Measurements from ENCODE around the gene NTHL1. TPM values are rescaled to one million over a fixed set of nuclear protein-coding genes. Genes with fewer than 3 reads are reported as not detected.
A peak's percentile ranks its signal among the peaks of the same experiment; 100 is the strongest.

NTHL1 gene
- total and polyA plus RNA-seq, 2 of the 13 experiments (the other 11 are each of a cell fraction or from before 2014, with no cell fraction given), result 47.5 to 64.9 TPM

DNA sequence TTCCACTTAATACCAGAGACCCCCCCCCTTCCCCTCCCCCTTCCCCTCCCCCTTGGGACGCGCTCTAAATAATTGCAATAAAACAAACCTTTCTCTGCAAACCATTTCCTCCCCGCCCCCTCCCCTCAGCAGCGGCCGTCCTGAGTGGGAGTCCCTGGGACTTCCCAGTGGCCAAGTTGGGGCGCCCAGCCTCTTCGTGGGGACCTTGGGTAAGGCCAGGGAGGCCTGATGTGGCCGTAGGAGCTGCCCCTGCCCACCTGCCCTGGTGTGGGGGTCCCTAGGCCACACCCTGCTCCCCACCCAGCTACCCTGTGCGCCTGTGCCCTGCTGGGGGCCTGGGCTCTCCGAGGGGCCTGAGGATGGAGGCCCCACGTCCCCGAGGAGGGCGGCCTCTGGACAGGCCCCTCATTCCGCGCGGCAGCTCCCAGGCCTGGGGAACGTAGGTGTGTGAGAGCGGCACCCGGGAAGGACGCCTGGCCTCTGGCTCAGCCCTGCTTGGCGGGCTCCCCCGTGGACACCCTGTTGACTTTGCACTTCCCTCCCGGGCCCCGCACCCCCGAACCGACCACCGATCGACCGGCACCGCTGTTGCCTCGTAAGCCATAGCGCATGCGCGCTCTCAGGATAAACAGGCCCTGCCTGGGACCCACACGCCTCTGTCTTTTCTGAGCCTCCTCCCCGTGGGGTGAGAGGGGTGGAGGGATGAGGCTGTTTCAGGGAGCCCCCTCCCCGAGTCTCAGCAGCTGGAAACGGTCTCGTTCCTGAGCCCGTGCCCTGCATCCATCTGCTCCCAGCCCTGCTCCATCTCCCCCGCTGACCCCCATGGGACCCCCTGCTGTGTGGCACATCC is 9.0 kb downstream of the NTHL1 start (continued):
- TF ChIP-seq MEIS1 (CRISPR knock-in tag; IDR thresholded peaks at IDR 0.05; ENCODE audit: borderline replicate concordance) (0 out of 2 replicates have a peak, but pooled peaks have one; percentile 7), BATF2 (CRISPR knock-in tag; IDR thresholded peaks at IDR 0.05) (no peak), CENPBD1 (CRISPR knock-in tag; IDR thresholded peaks at IDR 0.05; ENCODE audit: borderline replicate concordance, low read depth) (no peak), CENPX (CRISPR knock-in tag; IDR thresholded peaks at IDR 0.05) (no peak)
- TF ChIP-seq, protein P1, sequence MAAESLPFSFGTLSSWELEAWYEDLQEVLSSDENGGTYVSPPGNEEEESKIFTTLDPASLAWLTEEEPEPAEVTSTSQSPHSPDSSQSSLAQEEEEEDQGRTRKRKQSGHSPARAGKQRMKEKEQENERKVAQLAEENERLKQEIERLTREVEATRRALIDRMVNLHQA (CRISPR knock-in tag; IDR thresholded peaks at IDR 0.05), result no peak

- Histone ChIP-seq H3K4me3 (replicated peaks in 1 of 3; ENCODE audit: insufficient read depth in 1 of 3, low read depth in 2 of 3, low read length in 3 of 3) (no peak overlapping the region), H3K79me2 (ENCODE audit: insufficient read depth, low read length) (no peaks in the 10 kb centered on the region), H3K27me3 (ENCODE audit: control insufficient read depth in 1 of 2, insufficient read depth in 2 of 2, low read length in 2 of 2) (no peaks in the 10 kb centered on the region), H3K4me1 (ENCODE audit: insufficient read depth, low read length) (peaks cover 94% of the 10 kb centered on the region), H3K4me2 (ENCODE audit: low read depth, low read length) (no peak overlapping the region), H3K9me3 (ENCODE audit: low read length) (no peaks in the 10 kb centered on the region), H3K9ac (ENCODE audit: insufficient read depth, low read depth, low read length) (no peak overlapping the region), H3K36me3 (replicated peaks in 1 of 2; ENCODE audit: control insufficient read depth in 1 of 2, insufficient read depth in 2 of 2, low read length in 2 of 2) (peaks cover 3 to 6% of the 10 kb centered on the region in 2 experiments; a peak in 3 of 5 replicates), H2AFZ (ENCODE audit: low read length) (no peak overlapping the region), H4K20me1 (ENCODE audit: insufficient read depth, low read length) (no peaks in the 10 kb centered on the region), H3K27ac (ENCODE audit: extremely low read length, insufficient read depth, low read length) (no peak overlapping the region)
- ChIA-PET POLR2A (interaction anchor here (4.2 to 4.8 kb wide), 2 partner anchors 9 to 12 kb away, joined by 62 to 67 read pairs; partner anchors contain the start of genes NHERF2, NTHL1 and TSC2), CTCF (ENCODE audit: low intra/inter-chr PET ratio, low total read pairs) (no interaction called here)
- ATAC-seq (no peak), DNase-seq (ENCODE audit: low spot score) (no peak), FAIRE-seq (no peak)
- intact Hi-C loops (cut with micrococcal nuclease; ENCODE audit: unreplicated experiment) (no loop called here), in situ Hi-C loops (cut with HindIII; ENCODE audit: extremely low pct_ligation_motif_present, low pct_unique_long_range_greater_than_20kb) (no loop called here)
- TF ChIP-seq GZF1 (CRISPR knock-in tag; IDR thresholded peaks at IDR 0.05) (no peak), IKZF4 (CRISPR knock-in tag; IDR thresholded peaks at IDR 0.05; ENCODE audit: borderline replicate concordance, low read depth, not compliant biosample characterization) (no peak), PCBP1 (IDR thresholded peaks at IDR 0.05; ENCODE audit: borderline replicate concordance, low read depth, low read length) (0 out of 2 replicates have a peak, but pooled peaks have one; percentile 42), MTF2 (CRISPR knock-in tag; IDR thresholded peaks at IDR 0.05; ENCODE audit: borderline replicate concordance) (no peak)
- WGBS (ENCODE audit: low lambda C conversion rate), result 98% methylated on average over 25 of the region's 29 CpGs
- BruUV-seq (replicated peaks), result TSS peak; percentile 43
Measured at GRCh38 chr16:2037647-2038381, 9.8 kb downstream of the NTHL1 start.
